Loucy (cell line): ENCODE measurements around the gene SIMC1.
A peak's percentile ranks its signal among the peaks of the same experiment; 100 is the strongest.

ENCODE experiments used
- H2AFZ ChIP-seq: fragments of 200-600 bp; sonication (generic); 2 replicates; pipeline ENCODE4 v1.6.0; 2016; ENCODE audit warnings: antibody characterized with exemption, mild to moderate bottlenecking, low read length, moderate library complexity
- H3F3A ChIP-seq: fragments of 200-600 bp; 2 replicates; pipeline ENCODE4 v1.6.0; 2016; ENCODE audit warnings: antibody characterized with exemption, low read depth, mild to moderate bottlenecking
- H3K27me3 ChIP-seq: fragments of 200-600 bp; sonication (generic); 2 replicates; pipeline ENCODE4 v1.6.1; 2014; ENCODE audit warnings: low read length, mild to moderate bottlenecking; ENCODE audit not compliant: insufficient read depth, poor library complexity, severe bottlenecking
- H3K36me3 ChIP-seq: fragments of 200-600 bp; sonication (generic); 2 replicates; pipeline ENCODE4 v1.6.1; 2016; ENCODE audit warnings: low read length; ENCODE audit not compliant: insufficient read depth
- H3K4me1 ChIP-seq: fragments of 200-600 bp; sonication (generic); 2 replicates; pipeline ENCODE4 v1.5.1; 2014; ENCODE audit warnings: low read length, mild to moderate bottlenecking; ENCODE audit not compliant: insufficient read depth, poor library complexity, severe bottlenecking
- H3K4me2 ChIP-seq: fragments of 200-600 bp; sonication (generic); 2 replicates; pipeline ENCODE4 v1.6.0; 2014; ENCODE audit warnings: antibody characterized with exemption, low read length, low read depth, mild to moderate bottlenecking; ENCODE audit not compliant: poor library complexity, severe bottlenecking
- H3K4me3 ChIP-seq: fragments of 200-600 bp; sonication (generic); 2 replicates; pipeline ENCODE4 v1.5.1; 2014; ENCODE audit warnings: low read length, mild to moderate bottlenecking, mixed read lengths; ENCODE audit not compliant: poor library complexity, severe bottlenecking
- H3K79me2 ChIP-seq: fragments of 200-600 bp; sonication (generic); 2 replicates; pipeline ENCODE4 v1.6.1; 2014; ENCODE audit warnings: low read length; ENCODE audit not compliant: insufficient read depth
- H3K9ac ChIP-seq: fragments of 200-600 bp; sonication (generic); 2 replicates; pipeline ENCODE4 v1.6.0; 2014; ENCODE audit warnings: mild to moderate bottlenecking, low read depth, low read length, moderate library complexity; ENCODE audit not compliant: poor library complexity, severe bottlenecking
- H3K9me2 ChIP-seq: fragments of 200-600 bp; sonication (generic); replicated peaks from 2 replicates; pipeline ENCODE4 v1.6.1; 2016; ENCODE audit warnings: low read depth, low read length, mixed read lengths
- H3K9me3 ChIP-seq: fragments of 200-600 bp; sonication (generic); 2 replicates; pipeline ENCODE4 v1.6.1; 2014; ENCODE audit warnings: mild to moderate bottlenecking, antibody characterized with exemption, low read length, low read depth; ENCODE audit not compliant: insufficient read depth
- H4K20me1 ChIP-seq: fragments of 200-600 bp; sonication (generic); 2 replicates; pipeline ENCODE4 v1.6.0; 2014; ENCODE audit warnings: antibody characterized with exemption, low read length, mild to moderate bottlenecking; ENCODE audit not compliant: insufficient read depth, poor library complexity, severe bottlenecking
- CTCF ChIP-seq: fragments of 200-600 bp; sonication (generic); conservative IDR thresholded peaks from 2 replicates; pipeline ENCODE4 v1.5.1; 2014; ENCODE audit warnings: mild to moderate bottlenecking, antibody characterized with exemption, low read length
- EZH2phosphoT487 ChIP-seq: fragments of 200-600 bp; IDR thresholded peaks from 2 replicates; pipeline ENCODE4 v1.6.1; 2018; ENCODE audit warnings: antibody characterized with exemption, mild to moderate bottlenecking, moderate library complexity, borderline replicate concordance

Gene SIMC1

GRCh38 chr5:176364765-176365350 is 126.6 kb downstream of the SIMC1 start:
- Histone ChIP-seq H2AFZ (peak overlapping the region; percentile 84), H3K9ac (peak overlapping the region; percentile 67), H3K4me1 (peaks cover 7% of the 10 kb centered on the region), H3K79me2 (peaks cover 9% of the 10 kb centered on the region), H3F3A (no peaks in the 10 kb centered on the region), H3K36me3 (no peaks in the 10 kb centered on the region), H3K27me3 (no peaks in the 10 kb centered on the region), H3K9me3 (no peaks in the 10 kb centered on the region), H3K9me2 (no peaks in the 10 kb centered on the region), H4K20me1 (peaks cover 8% of the 10 kb centered on the region), H3K4me3 (peak overlapping the region; percentile 73), H3K4me2 (peak overlapping the region; percentile 71)
- TF ChIP-seq EZH2phosphoT487 (no peak), CTCF (no peak)

GRCh38 chr5:176365351-176366231 is 127.4 kb downstream of the SIMC1 start, which contains the start of gene ARL10:
Gene ARL10 (plus strand): TSS chr5:176365487. CDS start chr5:176365564, 77 bp downstream.
- Histone ChIP-seq H3K4me3 (peak within 1 kb of the TSS; percentile 73), H3K36me3 (no peaks in the 10 kb centered on the region), H3K9me2 (no peaks in the 10 kb centered on the region), H2AFZ (peak within 1 kb of the TSS; percentile 84), H3K79me2 (peaks cover 8% of the 10 kb centered on the region), H3K4me1 (peaks cover 7% of the 10 kb centered on the region), H3F3A (no peaks in the 10 kb centered on the region), H3K9ac (peak within 1 kb of the TSS; percentile 67), H3K4me2 (peak within 1 kb of the TSS; percentile 71), H3K9me3 (no peaks in the 10 kb centered on the region), H3K27me3 (no peaks in the 10 kb centered on the region), H4K20me1 (peaks cover 5% of the 10 kb centered on the region)
- TF ChIP-seq CTCF, result no peak
- TF ChIP-seq EZH2phosphoT487, result no peak

GRCh38 chr5:176366232-176366894 is 128.1 kb downstream of the SIMC1 start:
- Histone ChIP-seq H3K4me3 (peak overlapping the region; percentile 73), H3F3A (no peaks in the 10 kb centered on the region), H3K9me2 (no peaks in the 10 kb centered on the region), H2AFZ (no peak overlapping the region), H3K9me3 (no peaks in the 10 kb centered on the region), H4K20me1 (no peaks in the 10 kb centered on the region), H3K9ac (peak overlapping the region; percentile 67), H3K27me3 (no peaks in the 10 kb centered on the region), H3K79me2 (peaks cover 2% of the 10 kb centered on the region; the same call in 1 of the 2 replicates), H3K4me2 (peak overlapping the region; percentile 71), H3K4me1 (peaks cover 7% of the 10 kb centered on the region), H3K36me3 (no peaks in the 10 kb centered on the region)
- no peak for TF ChIP-seq CTCF
- TF ChIP-seq EZH2phosphoT487, result no peak
